ENCODE data around the gene ITGB5.
A peak's percentile ranks its signal among the peaks of the same experiment; 100 is the strongest.
"Not testable (repeated sequence)": the region's sequence is repeated elsewhere in the genome, so short reads cannot be mapped to it uniquely, and the experiment has no call there.

Gene ITGB5

GRCh38 chr3:124770336-124771082 lies 116.7 kb downstream of the ITGB5 start:
- no peak for DNase-seq (ENCODE audit: low spot score)

DNA sequence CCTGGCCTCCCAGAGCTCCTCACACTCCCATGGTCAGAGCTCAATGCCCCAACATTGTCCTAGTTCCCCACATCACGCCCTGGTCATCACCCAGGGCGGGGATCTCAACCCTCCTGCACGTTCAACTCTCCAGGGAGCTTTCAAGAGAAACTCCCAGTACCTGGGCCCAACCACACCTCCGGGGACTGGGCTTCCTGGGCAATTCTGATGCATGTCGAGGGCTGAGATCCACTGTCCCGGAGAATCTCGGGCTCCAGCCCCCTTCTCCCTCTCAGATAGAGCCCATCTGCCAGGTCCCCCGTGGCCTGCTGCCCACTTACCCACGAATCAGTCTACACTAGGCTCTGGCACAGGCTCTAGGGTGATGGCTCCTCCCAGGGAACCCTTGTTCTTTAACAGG lies 117.7 kb downstream of the ITGB5 start:
- no peak for DNase-seq (ENCODE audit: low spot score)

DNA sequence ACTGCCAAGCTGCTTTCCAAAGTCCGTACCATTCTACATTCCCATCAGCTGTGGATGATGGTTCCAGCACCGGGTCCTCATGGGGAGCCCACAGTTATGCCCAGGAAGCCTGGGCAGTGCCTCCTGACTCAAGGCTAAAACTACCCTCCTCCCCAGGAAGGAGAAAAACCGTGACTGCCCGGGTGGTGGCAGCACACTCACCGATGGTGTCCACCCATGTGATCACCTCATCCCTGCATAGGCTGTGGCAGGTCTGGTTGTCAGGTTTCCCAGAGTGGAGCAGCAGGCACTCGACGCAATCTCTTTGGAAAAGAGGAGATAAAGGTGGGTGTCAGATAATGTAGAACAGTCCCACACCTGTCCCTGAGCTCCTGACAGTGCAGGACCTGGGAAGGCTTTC lies 118.4 kb downstream of the ITGB5 start:
- no peak for DNase-seq (ENCODE audit: low spot score)

GRCh38 chr3:124767691-124768090 lies 119.5 kb downstream of the ITGB5 start:
- no peak for DNase-seq (ENCODE audit: low spot score)

GRCh38 chr3:124767264-124767663 lies 119.9 kb downstream of the ITGB5 start:
- DNase-seq (ENCODE audit: low spot score): no peak

DNA sequence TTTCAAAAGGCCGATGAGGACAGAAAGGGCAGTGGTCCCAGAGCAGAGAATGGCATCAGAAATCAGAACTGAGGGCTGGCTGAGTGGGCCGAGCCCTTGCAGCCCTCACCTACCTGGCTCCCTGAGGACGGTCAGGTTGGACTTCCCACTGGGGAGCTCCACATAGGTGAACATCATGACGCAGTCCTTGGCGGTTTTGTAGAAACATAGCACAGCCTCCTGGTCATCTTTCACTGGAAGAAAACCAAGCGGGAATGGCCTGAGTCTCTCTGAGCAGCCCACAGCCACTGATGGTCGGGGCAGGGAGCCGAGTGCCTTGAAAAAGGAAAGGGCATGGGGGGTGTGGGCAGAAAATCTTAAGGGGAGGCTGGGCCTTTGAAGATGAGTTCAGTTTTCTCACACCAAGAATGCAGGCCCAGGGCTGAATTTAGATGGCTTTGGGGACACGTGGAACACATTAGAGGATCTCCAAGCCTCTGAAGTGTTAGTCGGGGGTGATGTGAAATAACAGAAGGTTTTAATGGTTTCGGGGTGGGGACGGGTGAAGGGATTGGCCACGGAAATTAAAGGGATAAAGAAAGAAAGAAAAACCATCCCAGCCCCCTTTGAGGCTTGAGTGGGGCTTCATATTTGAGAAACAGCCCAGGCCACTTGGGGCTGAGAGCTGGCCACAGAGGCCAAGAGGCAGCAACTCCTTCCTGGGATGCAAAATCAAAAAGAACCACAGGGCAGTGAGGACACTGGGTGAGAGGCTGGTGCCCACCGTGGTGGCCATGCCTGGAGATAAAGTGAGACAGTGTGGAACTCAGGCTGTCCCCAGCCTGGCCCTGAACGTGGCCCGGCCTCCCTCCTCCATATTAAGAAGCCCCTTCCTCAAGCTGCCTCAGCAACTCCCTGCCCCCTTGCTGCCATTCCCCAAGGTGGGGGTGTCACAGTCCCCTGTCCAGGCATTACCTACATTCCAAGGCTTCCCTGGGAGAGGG lies 120.8 kb downstream of the ITGB5 start:
- no peak for DNase-seq (ENCODE audit: low spot score)

GRCh38 chr3:124765197-124765840 lies 121.8 kb downstream of the ITGB5 start:
- no peak for DNase-seq (ENCODE audit: low spot score)

DNA sequence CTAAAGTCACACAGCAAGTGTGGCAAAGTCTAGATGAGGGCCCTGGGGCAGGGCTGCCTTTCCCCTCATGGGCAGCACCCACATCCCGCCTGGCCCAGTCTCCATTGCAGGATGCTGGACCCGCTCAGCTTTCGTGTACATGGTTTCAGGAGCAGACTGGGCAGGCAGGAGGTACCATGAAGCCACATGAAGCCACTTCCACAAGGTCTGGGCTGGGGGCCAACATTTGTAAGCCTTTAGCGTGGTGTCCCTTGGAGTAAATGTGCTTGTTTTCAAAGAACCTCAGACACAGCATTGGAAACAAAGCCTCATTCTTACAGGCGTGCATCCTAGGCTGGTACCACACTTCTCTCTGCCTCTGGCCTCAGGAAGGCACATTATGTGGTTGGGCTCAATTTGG lies 122.4 kb downstream of the ITGB5 start:
- DNase-seq (ENCODE audit: low spot score): no peak

- no peak for DNase-seq (ENCODE audit: low spot score)
Measured at GRCh38 chr3:124763644-124764358, 123.4 kb downstream of the ITGB5 start.

GRCh38 chr3:124763206-124763605 lies 124.0 kb downstream of the ITGB5 start:
- no peak for DNase-seq (ENCODE audit: low spot score)

DNA sequence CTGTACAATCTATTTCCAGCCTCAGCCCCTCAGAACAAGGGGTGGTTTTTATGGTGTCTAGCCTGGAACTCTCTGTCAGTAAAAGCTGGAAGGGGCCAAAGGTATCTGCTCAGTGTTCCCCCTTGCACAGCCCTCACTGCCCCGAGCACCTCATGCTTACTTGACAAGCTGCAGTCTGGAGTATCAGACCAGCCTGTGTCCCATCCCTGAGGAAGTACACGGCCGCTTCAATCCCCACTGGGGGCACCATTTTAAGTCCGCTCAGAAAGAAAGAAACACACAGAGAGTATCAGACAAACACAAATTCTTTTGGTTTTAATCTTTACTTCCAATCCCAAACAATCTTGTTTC lies 124.5 kb downstream of the ITGB5 start:
- DNase-seq (ENCODE audit: low spot score): no peak

- DNase-seq (ENCODE audit: low spot score): no peak
Measured at GRCh38 chr3:124761935-124762660, 125.1 kb downstream of the ITGB5 start.

- DNase-seq (ENCODE audit: low spot score): peak; percentile 87
Measured at GRCh38 chr3:124761250-124761796, 125.8 kb downstream of the ITGB5 start.

DNA sequence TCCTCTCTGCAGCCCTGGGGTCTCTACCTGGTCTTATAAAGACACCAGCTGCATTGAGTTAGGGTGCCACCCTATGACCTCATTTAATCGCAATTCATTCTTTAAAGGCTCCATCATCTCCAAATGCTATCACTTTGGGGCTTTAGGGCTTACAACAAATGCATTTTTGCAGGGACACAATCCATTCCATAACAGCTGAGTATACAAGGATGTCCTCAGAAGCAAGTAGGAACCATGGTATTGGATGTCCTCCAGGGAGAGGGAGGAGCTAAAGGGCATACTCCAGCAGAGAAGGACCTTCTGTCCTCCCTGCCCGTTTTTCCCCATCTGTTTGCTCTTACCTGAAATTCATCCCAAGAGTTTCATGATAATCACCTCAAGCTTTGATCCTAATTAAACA lies 126.6 kb downstream of the ITGB5 start:
- no peak for DNase-seq (ENCODE audit: low spot score)

GRCh38 chr3:124759666-124760401 lies 127.3 kb downstream of the ITGB5 start:
- no peak for DNase-seq (ENCODE audit: low spot score)

- no peak for DNase-seq (ENCODE audit: low spot score)
Measured at GRCh38 chr3:124758851-124759635, 128.1 kb downstream of the ITGB5 start.

- not testable (repeated sequence) for DNase-seq (ENCODE audit: low spot score)
Measured at GRCh38 chr3:124757926-124758325, 129.2 kb downstream of the ITGB5 start.

DNA sequence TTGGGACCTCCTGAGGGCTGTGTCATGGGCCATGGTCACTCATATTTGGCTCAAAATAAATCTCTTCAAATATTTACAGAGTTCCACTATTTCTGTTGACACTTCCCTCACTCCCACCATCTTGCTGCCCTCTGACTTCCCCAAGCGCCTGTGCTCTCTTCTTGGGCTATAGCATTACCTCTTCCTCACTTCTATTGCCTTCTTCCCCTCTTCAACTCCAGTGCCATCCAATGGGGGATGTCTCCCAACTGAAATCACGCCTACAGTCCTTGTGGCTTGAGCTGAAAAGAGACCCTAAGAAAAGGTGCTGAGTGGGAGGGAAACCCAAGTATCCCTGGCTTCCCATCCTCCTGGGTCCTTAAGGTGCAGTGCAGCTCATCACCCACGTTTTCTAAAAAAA lies 135.1 kb downstream of the ITGB5 start:
- DNase-seq (ENCODE audit: low spot score): no peak

DNA sequence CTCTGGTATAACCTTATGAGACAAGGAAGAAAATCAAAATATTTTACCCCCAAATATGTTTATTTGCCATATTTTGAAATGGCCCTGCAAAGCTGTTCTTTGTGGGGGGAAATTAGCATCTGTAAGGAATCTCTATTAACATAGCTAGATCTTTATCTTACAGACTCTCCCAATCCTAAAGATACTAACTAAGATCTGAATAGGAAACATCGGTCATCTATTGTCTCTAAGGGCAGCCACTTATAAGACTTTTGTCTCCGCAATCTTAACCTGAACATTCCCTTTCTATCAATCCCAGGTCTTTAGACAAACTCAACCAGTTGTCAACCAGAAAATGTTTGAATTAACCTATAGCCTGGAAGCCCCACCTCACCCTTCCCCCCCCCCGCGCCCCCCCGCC lies 135.7 kb downstream of the ITGB5 start:
- DNase-seq (ENCODE audit: low spot score): no peak
